NCI-H128 (cell line): ENCODE data around the gene MED13L.
"Not testable (repeated sequence)": the region's sequence is repeated elsewhere in the genome, so short reads cannot be mapped to it uniquely, and the experiment has no call there.

Experiments
- DNase-seq: peaks from one replicate; lab custom pipeline; 2025; ENCODE audit not compliant: unreplicated experiment; lab: John Stamatoyannopoulos, UW

The MED13L gene

DNA sequence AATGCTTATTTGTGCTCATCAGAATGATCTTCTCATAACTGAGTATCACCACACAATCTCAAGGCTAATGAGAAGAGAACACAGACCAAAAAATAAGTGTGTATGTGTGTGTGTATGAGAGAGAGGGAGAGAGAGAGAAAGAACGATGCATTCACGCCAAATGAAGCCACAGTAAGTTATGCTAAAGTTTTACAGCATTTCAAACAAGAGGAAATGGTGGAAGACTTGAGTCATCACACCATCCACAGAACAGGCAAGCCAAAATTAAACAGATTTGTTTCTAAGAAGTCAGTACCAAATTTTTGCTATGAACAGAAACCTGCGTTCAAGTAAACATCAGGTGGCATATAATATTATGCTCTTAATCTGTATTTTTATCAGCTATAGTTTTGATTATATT is 141.2 kb downstream of the MED13L start:
- DNase-seq = no peak

DNA sequence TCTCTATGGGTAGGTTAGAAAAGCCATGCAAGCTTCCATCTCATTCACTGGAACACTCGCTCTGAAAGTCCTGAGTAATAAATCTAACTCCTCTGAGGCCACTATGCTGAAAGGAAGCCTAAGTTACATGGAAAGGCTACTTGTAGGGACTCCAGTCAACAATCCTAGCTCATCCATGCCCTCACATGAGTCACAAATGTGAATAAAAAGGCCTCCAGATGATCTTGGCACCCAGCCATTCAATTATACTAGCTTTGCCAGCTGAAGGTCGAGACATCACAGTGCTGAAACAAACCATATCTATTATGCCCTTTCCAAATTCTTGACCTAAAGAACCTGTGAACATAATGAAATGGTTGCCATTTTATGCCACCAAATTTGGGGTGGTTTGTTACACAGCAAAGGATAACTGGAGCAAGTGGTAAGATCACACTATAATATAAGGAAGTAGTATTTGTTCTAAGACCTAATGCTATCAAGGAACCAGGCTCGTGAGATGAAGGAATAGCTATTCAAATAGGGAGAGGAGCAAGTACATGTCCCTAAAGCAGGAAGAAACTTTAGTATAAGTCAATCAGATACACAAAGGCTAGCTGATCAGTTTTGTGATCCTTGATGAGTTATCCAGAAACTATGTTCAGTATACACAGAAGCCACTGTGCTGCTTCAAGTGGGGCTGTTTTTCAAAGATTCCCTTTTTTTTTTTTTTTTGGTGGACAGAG is 142.1 kb downstream of the MED13L start:
- no peak for DNase-seq

DNA sequence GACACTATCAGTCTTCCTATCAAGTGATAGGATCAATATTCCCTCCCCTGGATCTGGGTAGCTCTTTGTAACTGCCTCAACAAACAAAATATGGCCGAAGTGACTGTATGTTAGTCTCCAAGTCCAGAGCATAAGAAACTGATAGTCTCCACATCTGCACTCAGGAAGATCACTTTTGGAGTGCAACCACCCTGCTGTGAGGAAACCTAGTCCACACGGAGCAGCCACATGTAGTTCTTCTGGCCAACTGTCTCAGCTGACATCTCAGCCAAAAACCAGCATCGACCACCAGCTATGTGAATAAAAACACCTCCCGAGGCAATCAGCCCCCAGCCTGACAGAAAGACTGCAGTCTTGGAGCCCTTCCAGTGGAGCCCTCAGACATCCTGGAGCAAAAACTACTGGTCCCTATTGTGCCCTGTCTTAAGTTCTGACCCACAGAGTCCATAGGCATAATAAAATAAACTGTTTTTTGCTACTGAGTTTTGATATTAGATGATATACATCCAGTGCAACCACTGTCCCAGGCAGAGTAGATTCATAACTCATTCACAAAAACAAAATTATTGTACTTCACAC is 143.8 kb downstream of the MED13L start:
- no peak for DNase-seq

DNA sequence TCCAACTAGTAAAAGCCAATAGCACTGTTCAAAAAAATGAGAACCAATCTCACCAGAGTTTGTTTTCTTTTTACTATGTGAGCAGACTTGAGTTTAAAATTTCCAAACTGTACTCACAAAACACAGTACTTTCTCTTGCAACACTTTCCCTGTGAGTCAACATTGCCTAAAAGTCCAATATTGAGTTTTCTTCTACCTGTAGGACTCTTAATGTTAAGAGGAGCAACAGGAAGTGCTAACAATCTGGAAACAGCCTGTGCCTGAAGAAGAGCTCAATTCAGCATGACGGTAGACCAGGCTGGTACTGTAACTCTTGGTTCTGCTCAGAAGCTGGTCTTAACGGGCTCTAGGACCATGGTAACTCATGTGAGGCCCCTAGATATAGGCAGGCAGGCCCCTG is 144.3 kb downstream of the MED13L start:
- DNase-seq = no peak

DNA sequence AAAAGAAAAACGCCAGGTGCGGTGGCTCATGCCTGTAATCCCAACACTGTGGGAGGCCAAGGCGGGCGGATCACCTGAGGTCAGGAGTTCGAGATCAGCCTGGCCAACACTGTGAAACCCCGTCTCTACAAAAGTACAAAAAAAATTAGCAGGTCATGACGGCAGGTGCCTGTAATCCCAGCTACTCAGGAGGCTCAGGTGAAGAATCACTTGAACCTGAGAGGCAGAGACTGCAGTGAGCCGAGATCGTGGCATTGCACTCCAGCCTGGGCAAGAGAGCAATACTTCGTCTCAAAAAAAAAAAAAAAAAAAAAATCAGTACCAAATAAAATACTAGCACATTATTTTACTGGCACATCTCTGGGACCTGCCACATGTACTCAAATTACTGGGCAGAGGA is 145.5 kb downstream of the MED13L start:
- not testable (repeated sequence) for DNase-seq

DNA sequence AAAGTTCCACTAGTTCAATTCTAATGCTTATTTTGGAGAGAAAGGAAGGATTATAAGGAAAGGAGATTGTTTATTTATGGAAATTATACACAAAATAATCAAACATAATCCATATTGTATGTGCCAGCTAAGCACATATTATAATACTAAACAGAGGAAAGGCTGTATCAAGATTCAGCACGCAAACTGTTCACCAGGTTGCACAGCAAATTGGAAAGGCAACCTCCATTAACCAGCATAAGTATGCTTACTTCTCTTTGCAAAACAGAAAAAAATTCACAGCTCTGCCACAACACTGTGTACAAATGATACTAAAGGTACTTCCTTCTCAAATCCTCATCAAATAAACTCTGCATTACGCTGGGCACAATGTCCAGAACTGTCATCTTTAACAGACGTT is 146.3 kb downstream of the MED13L start:
- DNase-seq = no peak

DNA sequence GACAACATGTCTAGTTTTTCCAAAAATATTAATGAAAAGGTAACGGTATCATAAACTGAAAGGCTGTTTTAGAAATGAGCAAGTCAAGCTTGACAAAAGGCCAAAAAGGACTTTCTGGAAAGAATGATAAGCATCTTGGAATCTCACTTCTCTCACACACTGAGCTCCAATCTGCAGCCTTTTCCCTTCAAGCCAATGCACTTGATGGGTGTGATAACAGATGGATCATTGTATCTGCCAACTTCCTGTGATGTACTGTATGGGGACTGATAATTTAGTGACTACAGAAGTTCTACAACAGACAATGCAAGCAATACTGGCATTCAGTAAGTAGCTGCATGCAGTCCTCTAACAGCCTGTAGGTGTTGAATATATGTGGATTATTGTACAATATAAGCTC is 147.1 kb downstream of the MED13L start:
- no peak for DNase-seq

DNA sequence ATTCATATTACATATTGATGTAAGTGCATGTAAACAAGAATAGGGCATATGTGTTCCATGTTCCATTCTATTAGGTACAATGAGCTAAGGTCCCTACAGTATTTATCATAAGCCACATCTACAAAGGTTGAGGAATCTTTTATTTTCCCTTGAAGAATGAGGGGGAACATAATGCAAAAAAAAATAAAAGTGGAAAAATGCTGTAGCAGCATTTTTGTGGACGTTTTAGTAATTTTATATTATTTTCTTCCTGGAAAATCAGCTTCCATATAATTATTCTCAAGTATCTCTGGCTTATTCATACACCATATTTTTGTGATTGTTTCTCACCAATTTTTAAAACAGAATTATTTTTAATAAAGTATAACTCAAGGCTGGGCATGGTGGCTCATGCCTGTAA is 148.7 kb downstream of the MED13L start:
- no peak for DNase-seq

DNA sequence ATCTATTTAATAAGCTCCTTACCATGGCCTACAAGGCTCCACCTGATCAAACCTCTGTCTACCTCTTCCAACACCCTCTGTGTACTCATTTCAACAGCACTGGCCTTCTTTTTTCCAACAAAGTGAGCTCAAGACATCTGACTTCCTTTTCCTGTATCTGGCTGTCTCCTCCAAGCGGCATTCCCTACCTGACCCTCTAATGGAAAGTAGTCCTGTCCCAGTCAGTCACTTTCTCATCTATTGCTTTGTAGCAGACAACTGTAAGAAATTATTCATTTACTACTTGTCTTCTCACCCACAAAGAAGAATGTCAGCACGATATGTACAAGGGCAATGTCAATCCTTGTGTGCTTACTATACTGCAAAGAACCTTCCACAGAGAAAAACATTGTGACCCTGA is 149.6 kb downstream of the MED13L start:
- DNase-seq = no peak

DNA sequence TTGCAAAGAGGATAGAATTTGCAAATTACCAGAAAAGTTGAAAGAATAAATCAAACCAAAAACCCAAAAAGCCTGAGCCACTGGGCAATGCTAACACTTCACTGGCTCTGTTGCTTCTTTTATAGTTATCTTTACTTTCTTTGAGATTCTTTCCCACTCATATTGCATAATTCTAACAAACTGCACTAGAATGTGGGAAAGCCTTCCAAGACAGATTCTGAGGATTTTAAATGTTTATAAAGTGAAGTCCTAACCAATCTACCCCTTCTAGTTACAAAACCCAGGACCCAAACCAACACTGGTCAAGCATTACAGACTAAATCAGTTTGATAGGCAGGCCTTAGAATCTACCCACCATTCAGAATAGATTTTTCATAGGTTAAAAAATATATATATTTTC is 150.9 kb downstream of the MED13L start:
- no peak for DNase-seq

DNA sequence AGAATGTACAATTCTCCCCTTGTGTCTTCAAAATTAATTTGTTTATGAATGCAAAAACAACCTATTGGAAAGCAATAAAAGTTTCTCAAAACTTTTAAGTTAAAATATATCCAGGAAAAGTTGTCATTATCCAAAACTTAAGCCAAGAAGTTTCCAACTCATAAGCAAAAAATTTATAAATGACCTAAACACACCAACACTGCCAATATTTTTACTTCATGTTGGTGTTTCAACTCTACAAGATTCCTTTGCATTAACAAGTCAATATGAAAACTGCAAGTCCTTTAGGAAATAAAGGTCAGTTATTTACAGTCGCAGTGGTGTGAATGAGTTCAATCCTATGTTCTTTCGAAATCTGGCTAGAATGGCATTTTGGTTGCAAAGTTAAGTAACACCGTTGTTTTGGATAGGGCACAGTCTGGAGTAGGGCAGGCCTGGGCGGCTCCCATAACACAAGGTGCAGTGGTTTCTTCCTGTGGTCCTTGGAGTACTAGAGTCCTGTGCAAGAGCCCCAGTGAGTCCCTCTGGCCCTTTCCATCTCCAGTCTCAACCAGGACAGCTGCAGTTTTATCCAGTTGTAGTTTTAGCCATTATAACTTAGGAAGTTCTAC is 151.4 kb downstream of the MED13L start:
- DNase-seq = no peak

DNA sequence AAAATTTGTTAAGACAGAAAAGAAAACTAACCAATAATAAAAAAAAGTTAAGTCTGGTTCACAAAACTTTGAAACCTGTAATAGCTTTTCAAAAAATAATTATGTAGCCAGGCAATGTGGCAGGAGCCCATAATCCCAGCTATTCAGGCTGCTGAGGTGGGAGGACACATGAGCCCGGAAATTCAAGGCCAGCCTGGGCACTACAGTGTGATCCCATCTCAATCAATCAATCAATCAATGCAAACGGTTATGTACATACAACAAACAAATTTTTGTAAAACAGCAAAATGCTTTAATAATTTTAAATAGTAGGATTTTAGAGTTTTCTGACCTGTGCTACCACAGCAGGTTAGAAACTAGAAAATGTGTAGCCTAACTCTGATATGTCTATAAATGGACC is 152.4 kb downstream of the MED13L start:
- DNase-seq = no peak

DNA sequence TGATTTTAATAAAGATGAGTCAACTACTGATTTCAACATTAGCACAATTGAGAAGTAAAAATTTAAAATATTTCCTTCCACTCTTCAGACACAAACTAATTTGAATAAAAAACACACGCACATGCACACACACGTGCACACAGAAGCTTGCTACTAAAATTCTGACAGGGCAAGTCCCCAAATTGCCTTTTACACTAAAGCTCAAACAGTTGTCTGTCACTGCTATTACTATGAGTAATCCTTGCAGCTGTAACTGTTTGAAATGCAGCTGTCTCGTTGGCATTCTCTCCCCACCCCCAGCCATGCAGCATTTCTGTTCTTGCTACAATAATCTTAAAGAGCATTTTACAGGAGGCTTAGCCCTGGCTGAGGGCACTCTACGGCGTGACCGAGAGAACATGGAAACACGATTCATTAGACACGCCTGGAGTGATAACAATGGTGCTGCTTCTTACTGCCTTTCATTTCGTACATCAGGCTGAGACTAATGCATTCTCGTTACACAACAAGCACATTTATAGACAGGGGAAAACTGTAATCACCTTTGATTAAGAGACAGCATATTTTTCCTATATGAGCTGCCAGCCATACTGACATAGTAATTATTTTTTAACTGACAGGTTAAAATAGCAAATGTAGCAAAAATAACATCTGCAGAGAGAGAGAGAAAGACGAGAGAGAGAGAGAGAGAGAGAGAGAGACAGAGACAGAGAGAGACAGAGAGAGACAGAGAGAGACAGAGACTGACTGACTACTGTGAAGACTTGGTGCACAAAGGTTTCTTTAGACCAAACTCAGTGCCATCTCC is 153.8 kb downstream of the MED13L start:
- peak; percentile 87 for DNase-seq

DNA sequence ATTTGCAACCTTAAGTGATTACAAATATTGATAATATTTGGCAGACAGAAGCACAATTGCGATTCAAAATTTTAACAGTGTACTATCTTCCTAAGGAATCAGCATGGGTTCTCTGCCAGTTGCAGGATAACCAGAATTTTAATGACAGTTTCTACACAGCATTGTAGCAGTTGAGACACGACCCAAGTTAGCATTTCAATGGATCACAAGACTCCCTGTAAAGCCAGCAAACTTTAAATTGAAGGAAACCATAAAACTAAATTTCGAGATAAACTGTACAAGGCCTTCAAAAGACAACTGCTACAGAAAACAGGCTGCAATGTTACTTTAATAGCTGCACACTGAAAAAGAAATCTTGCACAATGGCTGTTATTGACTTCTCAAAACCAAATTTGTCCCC is 154.9 kb downstream of the MED13L start:
- no peak for DNase-seq

DNA sequence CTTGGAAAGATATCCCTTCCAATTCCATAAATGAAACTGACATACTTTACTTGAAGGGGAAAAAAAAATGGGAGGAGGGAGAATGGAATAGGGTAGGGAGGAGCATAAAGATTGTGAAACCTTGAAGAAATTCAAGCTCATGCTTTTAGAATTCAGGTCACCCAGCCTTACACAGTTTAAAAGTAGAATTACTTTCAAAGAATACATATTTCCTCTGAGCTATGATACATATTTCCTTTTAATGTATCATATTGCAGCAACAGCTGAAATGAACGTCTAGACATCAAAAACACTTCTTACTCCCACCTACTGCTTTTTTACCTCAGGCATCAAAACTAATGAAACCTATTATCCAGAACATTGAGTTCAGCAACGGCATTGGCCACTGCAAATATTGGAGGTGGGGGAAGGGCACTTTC is 156.0 kb downstream of the MED13L start:
- no peak for DNase-seq

DNA sequence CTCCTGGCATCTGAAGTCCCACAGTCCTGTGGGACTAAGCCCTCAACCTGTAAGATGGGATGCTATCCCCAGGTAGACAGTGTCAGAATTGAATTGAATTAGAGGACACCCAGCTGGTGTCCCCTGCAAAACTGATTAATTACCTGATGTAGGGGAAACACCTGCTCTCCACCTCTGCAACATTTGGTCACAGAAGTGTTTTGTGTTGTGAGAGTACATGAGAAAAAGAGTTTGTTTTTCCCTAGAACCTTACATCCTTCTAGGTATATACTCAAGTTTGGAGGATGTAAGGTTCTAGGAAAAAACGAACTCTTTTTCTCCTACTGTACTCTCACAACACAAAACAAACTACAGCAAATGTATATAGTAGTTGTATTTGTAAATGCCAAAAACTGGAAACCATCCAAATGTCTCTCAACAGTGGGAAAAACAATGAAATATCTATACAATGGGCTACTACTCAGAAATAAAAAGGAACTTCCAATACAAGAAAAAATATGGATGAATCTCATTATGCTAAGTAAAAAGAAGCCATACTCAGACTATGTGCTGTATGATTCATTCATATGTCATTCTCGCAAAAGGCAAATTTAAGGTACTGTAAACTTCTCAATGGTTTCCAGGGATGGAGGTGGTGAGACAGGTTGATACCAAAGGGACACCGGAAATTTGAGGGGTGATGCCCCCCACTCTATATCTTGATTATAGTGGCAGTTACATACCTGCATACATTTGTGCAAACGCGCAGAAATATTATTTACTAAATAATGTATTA is 160.7 kb downstream of the MED13L start:
- no peak for DNase-seq

DNA sequence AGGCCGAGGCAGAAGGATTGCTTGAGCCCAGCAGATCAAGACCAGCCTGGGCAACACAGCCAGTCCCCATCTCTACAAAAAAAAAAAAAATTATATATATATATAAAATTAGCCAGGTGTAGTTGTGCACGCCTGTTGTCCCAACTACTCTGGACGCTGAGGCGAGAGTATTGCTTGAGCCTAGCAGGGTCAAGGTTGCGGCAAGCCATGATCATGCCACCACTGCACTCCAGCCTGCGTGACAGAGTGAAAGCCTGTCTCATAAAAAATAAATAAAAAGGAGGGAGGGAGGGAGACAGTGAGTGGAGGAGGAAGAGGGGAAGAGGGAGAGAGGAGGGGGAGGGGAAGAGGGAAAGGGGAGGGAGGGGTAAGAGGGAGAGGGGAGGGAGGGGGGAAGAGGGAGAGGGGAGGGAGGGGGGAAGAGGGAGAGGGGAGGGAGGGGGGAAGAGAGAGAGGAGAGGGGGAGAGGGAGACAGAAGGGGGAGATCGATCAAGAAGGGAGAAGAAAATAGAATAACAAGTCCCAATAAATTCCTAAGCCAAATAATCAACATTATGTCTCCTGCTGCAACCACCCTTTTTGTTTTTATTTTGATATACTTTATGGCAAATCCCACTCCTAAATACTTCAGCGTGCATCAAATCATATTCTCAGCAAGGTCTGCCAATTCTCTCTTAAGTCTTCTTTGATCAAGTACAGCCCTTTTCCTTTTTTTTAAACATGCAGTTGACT is 163.9 kb downstream of the MED13L start:
- DNase-seq = no peak

DNA sequence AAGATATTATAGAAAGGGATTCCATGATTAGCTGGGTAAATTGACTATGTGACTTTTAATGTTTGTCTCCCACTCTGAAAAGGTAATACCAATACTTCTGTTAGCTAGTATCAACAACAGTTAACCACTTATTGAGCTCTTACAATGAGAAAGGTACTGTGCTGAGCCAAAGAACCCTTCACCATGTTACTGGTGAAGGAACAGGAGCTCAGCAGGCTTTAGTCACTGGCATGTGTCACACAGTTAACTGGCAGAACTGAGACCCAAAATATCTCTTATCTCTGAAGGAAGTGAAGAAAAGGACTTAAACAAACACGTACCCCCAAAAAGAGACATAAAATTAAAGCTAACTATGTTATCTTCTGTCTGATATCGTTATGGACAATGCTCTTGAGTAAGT is 170.6 kb downstream of the MED13L start:
- DNase-seq = no peak

DNA sequence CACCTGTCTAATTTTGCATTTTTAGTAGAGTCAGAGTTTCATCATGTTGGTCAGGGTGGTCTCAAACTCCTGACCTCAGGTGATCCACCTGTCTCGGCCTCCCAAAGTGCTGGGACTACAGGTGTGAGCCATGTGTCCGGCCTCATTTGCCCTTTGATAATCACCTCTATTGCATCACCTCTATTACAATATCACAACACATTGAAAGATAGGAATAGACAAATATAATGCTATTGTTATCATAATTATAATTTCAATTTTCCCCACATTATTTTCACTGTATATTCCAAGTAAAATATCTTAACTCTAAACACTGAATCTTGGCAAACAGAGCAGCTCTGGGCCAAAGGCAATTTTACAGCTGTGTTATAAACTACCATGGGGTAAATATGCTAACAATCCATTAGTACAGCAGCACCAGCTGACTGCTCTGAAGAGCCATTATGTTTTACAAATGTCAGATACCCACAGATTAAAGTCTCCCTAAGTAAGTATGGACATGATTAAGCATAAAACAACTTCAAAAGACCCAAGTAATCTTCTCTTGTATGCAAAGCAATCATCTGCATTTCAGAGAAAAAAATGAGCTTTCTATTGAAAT is 173.2 kb downstream of the MED13L start:
- no peak for DNase-seq

DNA sequence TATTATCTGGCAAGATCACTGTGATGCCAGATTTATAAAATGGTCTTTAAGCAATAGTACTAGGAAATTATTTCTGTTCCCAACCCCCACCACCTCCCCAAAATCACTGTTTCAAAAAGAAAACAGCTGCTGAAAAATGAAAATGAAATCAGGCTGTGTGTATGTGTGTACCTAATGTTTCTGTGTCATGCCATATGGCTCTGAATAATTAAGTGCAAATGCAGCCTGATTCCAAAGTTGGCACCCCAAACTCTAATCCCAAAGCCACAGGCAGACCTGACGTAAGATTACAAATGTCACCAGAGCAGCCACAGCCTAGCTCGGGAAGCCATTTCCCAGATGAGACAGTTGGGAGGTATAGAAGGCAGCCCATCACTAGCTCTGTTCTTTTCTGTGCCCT is 175.5 kb downstream of the MED13L start:
- no peak for DNase-seq
